DMS114 treated with DMSO at 0.1 percent for 48 hours (cell line): Measurements from ENCODE around the gene ADGRL3.

Experiments used
- DNase-seq: peaks from one replicate; lab custom pipeline; 2025; ENCODE audit not compliant: unreplicated experiment; lab: John Stamatoyannopoulos, UW

ADGRL3 gene

GRCh38 chr4:61407642-61408618 is 207.8 kb downstream of the ADGRL3 start:
- no peak for DNase-seq

GRCh38 chr4:61408861-61409260 is 208.7 kb downstream of the ADGRL3 start:
- DNase-seq: no peak

- no peak for DNase-seq
Observed at GRCh38 chr4:61411241-61411640, 211.1 kb downstream of the ADGRL3 start.

GRCh38 chr4:61425315-61425714 is 225.2 kb downstream of the ADGRL3 start:
- no peak for DNase-seq

- DNase-seq: no peak
Observed at GRCh38 chr4:61426229-61426628, 226.1 kb downstream of the ADGRL3 start.

- DNase-seq: no peak
Observed at GRCh38 chr4:61427099-61427817, 227.1 kb downstream of the ADGRL3 start.

- no peak for DNase-seq
Observed at GRCh38 chr4:61427818-61428495, 227.8 kb downstream of the ADGRL3 start.

GRCh38 chr4:61428950-61429349 is 228.8 kb downstream of the ADGRL3 start:
- DNase-seq: no peak

GRCh38 chr4:61431131-61431530 is 231.0 kb downstream of the ADGRL3 start:
- DNase-seq: no peak

GRCh38 chr4:61437923-61438322 is 237.8 kb downstream of the ADGRL3 start:
- DNase-seq: no peak

GRCh38 chr4:61440321-61440720 is 240.2 kb downstream of the ADGRL3 start:
- no peak for DNase-seq

GRCh38 chr4:61442936-61443335 is 242.8 kb downstream of the ADGRL3 start:
- DNase-seq: no peak

- no peak for DNase-seq
Observed at GRCh38 chr4:61443813-61444510, 243.8 kb downstream of the ADGRL3 start.

- DNase-seq: no peak
Observed at GRCh38 chr4:61445374-61446063, 245.4 kb downstream of the ADGRL3 start.

GRCh38 chr4:61446941-61447340 is 246.8 kb downstream of the ADGRL3 start:
- DNase-seq: no peak

GRCh38 chr4:61447918-61448317 is 247.8 kb downstream of the ADGRL3 start:
- DNase-seq: no peak

- no peak for DNase-seq
Observed at GRCh38 chr4:61451935-61452334, 251.8 kb downstream of the ADGRL3 start.

GRCh38 chr4:61461956-61462355 is 261.8 kb downstream of the ADGRL3 start:
- DNase-seq: no peak

GRCh38 chr4:61462451-61463326 is 262.6 kb downstream of the ADGRL3 start:
- DNase-seq: no peak
